Stimulated activated CD8-positive, alpha-beta memory T cell treated with anti-CD3 and anti-CD28 coated beads, Interleukin-7, amount 100 ng/mL, for 1 hour (primary cell): ENCODE data around the gene MVB12B.

Source experiments
- DNase-seq, 2 donors: peaks; one replicate each; pipeline ENCODE4 v3.0.0-alpha.2; 2020; ENCODE audit warnings: low read depth in 2 of 2

The MVB12B gene

GRCh38 chr9:126330536-126330935, 3.9 kb downstream of the MVB12B start:
- DNase-seq, result no peak

GRCh38 chr9:126331964-126332748, 5.5 kb downstream of the MVB12B start:
- DNase-seq, result no peak

DNA sequence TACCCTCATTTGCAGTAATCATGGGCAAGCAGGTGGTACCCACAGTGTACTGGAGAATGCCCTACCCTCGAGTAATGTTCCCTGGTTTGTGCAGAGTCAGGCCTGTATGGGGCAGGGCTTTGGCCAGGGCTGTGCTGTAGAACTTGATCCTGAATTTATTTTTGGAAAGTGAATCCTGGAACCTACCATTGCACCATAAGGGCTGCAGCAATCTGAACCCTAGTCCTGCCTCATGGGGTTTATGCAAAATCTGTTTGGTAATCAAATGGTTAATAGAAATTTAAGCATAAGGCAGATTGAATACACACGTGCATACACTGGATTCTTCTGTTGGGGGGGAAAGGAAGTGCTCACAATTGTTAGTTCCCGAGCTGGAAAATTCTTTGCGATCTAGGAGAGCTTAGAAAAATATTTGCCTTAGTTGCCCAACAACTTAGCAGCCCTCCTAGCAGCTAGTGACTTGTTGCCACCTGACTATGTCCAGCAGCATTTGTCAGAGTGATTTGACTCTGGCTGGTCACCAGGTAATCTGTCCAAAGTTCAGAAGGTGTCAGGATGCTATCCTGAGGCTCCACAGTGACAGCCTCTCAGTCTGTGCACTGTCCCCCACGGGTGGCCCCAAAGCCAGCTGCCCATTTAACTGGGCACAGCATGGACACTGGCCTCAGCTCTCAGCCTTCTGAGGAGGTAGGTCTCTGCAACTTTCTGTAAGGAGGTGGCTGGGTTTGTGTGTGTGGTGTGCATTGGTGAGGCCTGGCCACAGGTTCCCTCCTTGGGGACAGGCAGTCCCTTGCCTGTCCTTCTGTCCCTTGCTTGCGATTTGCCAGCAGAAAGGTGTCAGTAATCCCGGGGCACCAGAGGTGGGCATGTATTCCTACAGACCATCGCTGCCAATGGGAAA, 8.3 kb downstream of the MVB12B start:
- no peak for DNase-seq

- DNase-seq, result no peak
These were observed 9.5 kb downstream of the MVB12B start for GRCh38 chr9:126335837-126336735.

DNA sequence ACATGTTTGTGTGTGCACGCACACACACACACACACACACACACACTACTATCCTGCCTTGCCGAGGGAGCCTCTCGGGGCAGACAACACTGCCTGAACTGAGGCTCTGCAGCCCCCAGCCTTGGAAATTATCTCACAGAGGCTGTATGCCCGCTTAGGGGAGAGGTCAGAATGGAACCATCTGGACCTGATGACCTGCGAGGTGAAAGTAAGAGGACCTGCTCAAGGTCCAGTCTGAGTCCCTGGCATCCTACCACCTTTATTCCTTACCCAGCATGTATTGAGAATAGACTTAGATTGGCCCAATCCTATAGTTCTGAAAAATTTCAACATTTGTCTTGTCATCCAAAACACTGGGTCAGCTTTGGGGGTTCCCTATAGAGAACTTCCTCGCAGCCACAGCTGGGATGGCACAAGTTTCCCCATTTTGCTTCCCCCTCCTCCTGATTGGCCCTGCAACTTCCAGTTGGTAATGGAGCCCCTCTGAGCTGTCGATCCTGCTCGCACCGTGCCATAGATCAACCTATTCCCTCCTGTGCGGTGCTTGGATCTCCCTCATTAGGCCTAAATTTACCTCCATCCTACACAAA, 10.2 kb downstream of the MVB12B start:
- DNase-seq, result no peak

- DNase-seq, result no peak
These were observed 11.2 kb downstream of the MVB12B start for GRCh38 chr9:126337729-126338372.

- no peak for DNase-seq
These were observed 12.3 kb downstream of the MVB12B start for GRCh38 chr9:126338945-126339344.

- no peak for DNase-seq
These were observed 14.8 kb downstream of the MVB12B start for GRCh38 chr9:126341426-126341825.

DNA sequence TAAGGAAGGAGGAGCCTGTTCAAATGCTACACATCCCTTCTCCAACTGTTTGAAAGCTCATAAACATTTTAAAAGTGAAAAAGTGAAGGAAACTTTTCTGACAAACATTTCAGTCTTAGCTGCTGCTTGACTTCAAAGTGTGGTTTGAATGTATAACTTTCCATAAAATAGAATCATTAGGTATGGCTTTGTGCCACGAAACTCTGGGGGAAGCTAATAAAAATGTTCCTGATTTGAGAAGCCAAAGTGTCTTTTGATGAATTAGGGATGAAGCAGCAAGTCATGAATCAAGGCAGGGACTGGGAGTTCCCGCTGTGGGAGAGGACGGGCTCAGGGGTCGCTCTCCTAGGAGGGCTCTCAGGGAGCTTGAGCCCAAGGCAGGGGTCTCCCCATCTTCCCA, 15.3 kb downstream of the MVB12B start:
- DNase-seq, result no peak

DNA sequence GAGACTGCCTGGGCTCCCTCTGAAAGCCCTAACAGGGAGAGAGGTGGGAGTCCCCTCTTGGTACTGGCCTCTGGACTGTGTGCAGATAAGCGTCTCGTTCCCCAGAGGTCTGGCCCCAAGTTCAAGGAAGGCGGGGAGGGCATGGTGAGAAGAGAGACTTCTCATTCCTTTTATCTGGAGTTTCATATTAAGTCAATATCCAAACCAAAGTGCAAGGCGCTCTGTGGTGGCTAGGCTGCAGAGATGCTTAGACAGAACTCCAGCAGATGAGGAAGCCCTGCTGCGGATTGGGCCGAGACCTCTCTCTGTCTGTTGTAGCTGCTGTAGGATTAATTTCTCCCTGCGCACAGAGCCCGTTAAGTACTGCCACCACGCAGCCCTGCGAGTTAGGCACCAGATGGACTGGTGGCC, 16.0 kb downstream of the MVB12B start:
- no peak for DNase-seq

DNA sequence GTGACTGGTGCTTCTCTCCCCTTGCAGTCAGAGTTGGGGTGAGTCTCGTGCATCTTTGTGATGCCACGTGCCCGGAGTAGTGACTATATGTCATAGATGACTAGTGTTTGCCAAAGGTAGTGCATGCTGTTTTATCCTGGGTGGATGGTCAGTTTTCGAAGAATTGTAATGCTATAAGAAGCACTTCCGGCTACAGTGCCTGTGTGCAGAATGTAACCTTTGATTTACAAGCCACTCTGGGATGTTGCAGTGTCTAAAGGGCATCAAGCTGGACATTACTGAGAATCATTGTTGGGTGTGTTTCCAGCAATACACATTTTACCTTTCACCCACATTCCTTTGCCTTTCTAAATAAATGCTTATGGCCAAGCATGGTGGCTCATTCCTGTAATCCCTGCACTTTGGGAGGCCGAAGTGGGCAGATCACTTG, 16.7 kb downstream of the MVB12B start:
- no peak for DNase-seq

DNA sequence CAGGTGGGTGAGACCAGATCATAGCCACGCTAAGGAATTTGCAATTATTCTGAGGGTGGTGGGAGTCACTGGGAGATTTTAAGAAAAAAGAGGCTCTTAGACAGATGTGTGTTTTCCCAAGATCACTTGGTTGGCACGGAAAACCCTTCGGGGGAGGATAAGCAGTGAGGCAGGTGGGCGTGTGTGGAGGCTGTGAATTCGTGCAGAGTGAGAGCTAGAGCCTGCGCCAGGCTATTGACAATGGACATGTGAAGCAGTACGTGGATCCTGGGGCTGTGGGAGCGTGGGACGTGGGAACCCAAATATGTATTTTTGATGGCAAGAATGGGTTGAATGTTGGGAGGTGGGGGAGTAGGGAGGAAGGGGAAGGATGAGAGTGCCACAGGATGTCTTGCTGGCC, 19.4 kb downstream of the MVB12B start:
- no peak for DNase-seq

DNA sequence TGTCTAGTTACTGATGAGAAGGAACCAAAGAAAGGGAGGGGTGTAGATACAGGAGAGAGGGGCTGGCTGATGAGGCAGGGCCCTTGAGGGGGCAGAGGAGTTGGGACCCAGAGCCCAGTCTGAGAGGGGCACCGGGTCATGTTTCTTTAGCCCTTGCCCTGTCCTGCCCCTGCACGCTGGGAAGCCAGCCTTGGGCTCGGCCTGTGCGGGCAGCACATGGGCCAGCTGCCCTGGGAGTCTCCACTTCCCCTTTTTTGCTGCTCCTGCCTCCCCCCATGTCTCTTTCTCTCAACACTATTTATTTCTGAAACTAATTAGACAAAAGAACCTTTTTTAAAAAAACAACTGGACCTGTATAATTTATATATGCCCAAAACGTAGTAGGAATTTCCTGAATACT, 20.5 kb downstream of the MVB12B start:
- no peak for DNase-seq

- no peak for DNase-seq
These were observed 21.5 kb downstream of the MVB12B start for GRCh38 chr9:126347911-126348760.

DNA sequence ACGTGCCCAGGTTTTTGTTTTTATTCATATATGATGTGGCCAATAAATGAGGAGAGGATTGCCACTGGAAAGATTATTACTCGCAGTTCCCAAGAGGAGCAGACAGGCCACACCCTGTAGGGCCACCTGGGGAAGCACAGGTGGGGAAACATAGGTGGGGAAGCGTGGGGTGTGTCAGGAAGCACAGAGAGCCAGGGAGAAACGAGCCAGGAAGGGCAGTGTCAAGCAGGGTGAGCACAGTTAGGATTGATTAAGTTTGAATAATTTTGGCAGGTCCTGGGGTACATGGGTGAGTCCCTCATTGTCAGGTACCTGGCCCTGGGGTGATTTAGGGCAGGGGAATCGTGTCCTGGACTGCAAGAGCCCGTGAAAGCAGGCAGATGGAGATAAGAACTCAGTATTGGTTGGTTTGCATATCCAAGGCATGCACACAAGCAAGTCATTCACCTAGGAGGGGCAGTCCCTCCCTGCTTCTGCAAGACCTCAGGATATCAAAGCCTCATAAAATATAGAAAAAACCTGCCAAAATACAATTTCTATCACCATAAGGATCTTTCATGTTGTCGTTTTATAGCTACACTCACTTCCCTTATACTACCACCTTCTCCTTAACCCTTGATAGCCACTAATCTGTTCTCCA, 22.4 kb downstream of the MVB12B start:
- no peak for DNase-seq

- no peak for DNase-seq
These were observed 28.5 kb downstream of the MVB12B start for GRCh38 chr9:126354887-126355770.

- no peak for DNase-seq
These were observed 30.4 kb downstream of the MVB12B start for GRCh38 chr9:126357074-126357473.

GRCh38 chr9:126360073-126360472, 33.4 kb downstream of the MVB12B start:
- no peak for DNase-seq
